HG02884 (cell line): ENCODE results near the gene CLK2.
A peak's percentile ranks its signal among the peaks of the same experiment; 100 is the strongest.
"Not testable (repeated sequence)": the region's sequence is repeated elsewhere in the genome, so short reads cannot be mapped to it uniquely, and the experiment has no call there.

ENCODE experiments used
- ATAC-seq: cut with Tn5 transposase; IDR thresholded peaks from one replicate; pipeline ENCODE4 v1.9.1; 2021; ENCODE audit warnings: mild to moderate bottlenecking, moderate library complexity; ENCODE audit not compliant: unreplicated experiment

CLK2 gene

GRCh38 chr1:155269381-155269780 lies 3.9 kb downstream of the CLK2 start:
- no peak for ATAC-seq

DNA sequence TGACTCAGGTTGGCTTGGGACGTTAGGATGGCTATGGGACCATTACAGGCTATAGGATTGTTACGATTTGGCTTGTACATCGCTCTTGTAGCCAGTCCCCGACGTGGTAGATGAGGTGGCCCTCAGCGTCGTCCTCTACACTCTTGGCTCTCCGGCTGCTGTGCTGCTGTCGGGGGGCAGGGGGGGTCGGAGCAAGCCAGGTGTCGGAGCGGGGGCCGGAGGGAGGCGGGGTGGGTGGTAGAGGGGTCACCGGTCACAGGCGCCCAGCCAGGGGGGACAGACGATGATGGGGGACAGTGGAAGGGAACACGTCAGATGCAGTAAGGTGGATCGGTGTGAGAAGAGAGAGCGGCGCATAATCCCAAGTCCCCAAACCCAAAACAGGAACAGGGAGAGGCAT lies 4.7 kb downstream of the CLK2 start:
- no peak for ATAC-seq

GRCh38 chr1:155267373-155267772 lies 5.9 kb downstream of the CLK2 start:
- no peak for ATAC-seq

- no peak for ATAC-seq
Observed at GRCh38 chr1:155266553-155266952, 6.8 kb downstream of the CLK2 start.

DNA sequence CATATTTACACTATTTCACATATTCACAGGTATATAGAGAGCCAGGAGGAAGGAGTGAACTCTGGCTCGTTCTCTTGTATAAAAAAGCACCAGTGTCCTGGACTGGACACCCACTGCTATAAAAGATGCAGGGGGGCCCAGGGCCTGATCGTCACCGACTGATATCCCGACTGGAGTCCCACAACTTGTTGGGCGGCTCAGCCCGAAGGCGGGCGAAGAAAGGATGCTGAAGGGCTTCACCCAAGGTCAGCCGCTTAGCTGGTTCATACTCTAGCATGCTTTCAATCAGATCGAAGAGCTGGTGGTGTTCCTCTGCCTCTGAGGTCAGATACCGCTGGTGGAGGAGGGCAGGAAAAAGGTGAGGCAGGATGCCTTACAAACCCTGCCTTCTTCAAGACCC lies 10.2 kb downstream of the CLK2 start:
- no peak for ATAC-seq

DNA sequence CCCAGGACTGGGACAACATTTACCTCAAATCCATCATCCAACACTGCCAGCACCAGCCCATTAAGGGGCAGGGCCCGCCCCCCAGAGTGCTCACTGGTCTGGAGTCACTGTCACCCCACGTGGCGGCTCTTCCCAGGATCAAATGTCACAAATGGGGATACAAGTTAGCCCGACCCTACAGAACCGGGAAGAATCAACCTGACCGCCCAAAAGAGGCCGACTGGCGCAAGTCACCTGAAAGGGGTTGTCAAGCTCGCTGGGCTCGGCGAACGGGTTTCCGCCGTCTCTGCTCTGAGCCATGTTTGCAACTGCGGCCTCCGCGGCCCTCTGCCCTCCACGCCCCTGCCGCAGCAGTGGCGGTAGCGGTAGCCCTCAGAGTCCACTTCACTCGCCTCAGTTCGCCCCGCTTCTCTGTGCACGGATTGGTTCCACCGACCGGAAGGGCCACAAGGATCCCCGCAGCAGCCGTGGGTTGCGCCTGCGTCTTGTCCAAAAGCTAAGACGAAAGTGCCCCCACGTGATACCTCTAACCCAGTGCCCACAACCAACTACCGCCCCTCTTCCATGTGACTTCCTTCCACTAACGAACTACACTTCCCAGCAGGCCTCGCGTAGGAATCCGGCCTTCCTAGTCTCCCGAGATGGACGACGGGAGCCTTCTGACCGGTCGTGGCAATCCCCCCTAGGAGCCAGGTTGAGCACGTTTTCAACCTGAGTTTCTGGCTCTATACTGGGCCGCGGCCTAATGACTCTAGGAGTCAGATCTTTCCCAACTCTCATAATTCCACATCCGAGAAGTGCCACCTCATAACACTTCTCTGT lies 11.2 kb downstream of the CLK2 start, which contains the start of gene SCAMP3:
TSS of gene SCAMP3 (minus strand) at position 509 of the 822 bp plus-strand sequence. CDS start at position 300, 209 bp downstream.
- ATAC-seq: peak; percentile 93

- ATAC-seq: no peak
Observed at GRCh38 chr1:155261493-155261851, 11.8 kb downstream of the CLK2 start.

- no peak for ATAC-seq
Observed at GRCh38 chr1:155260276-155260675, 13.0 kb downstream of the CLK2 start.

DNA sequence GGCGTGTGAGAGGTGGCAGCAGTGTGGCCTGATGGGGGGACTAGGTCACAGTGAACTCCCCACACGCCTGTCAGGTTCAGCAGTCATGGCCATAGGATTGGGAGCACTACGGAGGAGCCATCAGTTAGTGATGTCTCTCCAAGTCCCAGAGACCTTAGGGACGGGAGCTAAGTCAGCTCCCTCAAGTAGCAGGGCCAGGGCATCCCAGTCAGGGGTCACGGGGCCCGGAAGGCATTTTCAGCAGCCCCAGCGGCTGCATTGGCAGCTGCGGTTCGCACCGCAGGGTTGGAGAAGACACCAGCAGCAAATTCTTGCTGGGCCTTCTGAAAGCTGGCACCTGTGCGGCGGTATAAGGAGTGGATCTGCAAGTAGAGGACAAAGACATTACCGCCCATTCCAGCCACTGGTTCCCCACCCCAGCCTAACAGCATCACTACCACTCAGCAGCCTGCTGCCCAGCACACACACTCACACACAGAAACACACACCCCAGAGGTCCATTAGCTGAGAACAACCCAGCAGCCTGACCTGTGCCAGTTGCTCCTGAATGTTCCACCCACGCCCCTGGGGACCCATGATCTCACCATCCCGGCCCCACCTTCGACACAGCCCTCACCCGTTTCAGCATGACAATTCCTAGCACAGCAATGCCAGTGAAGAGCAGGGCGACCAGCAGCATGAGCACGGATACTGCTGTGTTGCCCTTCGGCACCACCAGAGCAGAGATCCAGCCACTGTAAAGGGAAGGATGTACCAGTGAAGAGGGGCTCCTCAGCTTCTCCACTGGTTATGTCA lies 17.0 kb downstream of the CLK2 start:
- ATAC-seq: no peak

DNA sequence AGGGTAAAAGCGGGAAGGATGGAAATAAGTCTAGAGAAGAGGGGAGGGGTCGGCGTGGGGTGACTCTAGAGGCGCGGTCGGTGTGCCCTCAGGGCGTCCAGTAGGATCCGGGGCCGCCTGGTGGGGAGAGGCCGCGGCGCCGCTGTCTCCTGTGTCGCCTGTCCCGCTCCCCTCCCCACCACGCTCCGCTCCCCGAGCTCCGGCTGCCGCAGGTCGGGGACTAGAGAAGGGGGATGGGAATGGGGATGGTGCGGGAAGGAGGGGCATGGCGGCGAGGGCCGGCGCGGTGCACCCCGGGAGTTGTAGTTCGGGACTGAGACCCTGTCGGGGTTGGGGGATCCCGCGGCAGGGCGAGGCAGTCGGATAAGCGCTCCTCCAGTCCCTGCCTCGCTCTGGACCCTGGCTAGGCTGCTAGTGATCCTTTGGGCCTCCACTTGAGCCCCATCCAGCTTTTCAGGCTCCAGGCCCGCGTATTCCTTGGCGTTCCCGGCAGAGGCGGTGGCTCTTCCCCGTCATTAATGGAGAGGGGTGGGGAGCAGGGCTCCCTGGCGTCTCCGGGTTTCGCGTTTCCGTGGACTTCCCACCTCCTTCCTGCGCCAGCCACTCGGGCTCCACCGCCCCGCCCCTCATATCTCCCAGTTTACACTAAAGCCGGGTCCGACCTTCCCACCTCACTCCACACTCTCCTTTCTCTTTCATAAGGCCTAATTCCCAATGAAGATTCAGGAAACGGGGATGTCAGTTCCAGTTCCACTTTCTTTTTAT lies 17.9 kb downstream of the CLK2 start, which contains the start of gene ENTREP3:
TSS of gene ENTREP3 (minus strand) at position 241 of the 765 bp plus-strand sequence. CDS start 606 bp downstream, outside the sequence.
- no peak for ATAC-seq

GRCh38 chr1:155254714-155255242 lies 18.5 kb downstream of the CLK2 start:
- ATAC-seq: no peak

DNA sequence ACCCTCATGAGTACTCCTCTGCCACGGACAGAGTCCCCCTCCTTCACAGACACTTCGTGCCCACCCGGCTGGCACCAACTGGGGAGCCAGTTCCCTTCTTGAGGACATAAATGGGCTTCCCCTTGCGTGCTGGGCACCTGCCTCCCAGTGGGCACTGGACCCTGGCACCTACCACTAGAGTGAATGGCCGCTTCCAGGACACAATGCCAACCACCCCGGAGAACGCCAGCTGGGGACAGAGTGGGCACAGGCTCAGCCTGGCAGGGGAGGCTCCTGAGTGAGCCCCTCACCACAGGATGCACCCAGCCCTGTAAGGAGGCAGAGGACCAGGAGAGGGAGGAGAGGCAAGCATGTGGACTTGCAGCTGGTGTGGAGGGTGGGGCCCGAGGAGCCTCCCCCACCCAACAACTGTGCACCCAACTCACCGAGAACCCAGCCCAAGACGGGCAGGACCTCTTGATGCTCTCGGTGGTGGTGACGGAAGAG lies 19.0 kb downstream of the CLK2 start:
- ATAC-seq: no peak

- ATAC-seq: no peak
Observed at GRCh38 chr1:155253797-155254196, 19.5 kb downstream of the CLK2 start.

DNA sequence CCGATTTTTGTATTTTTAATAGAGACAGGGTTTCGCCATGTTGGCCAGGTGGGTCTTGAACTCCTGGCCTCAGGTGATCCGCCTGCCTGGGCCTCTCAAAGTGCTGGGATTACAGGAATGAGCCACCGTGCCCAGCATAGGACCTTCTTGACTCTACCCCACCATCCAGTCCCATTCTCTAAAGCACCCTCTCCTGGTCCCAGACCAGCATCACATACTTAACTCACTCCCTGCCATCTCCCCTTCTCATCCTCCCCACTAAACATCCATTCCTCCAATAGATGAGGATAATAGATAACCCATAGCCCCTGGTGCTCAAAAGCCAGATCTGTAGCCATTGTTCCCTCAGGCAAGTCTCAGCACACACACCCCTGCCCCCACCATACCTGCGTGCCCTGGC lies 20.1 kb downstream of the CLK2 start:
- ATAC-seq: no peak

DNA sequence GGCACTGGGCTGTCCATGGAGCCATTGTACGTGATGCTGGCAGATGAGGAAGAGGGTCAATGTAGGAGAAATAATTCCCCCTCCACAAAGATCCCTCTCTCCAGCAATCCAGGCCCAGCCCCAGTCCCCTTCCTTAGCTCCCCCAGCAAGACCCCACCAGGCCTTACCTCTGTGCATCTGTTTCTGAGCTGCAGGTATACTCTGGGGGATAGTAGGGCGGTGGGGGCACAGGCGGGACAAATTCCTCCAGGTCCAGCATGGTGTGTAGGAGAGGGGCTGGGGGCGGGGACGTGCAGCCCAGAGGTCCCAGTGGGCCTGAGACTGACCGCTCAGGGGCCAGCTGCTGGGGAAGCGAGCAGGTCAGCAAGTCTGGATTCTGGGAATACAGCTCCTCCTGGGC lies 21.7 kb downstream of the CLK2 start:
- ATAC-seq: no peak

- peak; percentile 73 for ATAC-seq
Observed at GRCh38 chr1:155250633-155251449, 22.5 kb downstream of the CLK2 start.

GRCh38 chr1:155250246-155250632 lies 23.1 kb downstream of the CLK2 start:
- peak; percentile 21 for ATAC-seq

DNA sequence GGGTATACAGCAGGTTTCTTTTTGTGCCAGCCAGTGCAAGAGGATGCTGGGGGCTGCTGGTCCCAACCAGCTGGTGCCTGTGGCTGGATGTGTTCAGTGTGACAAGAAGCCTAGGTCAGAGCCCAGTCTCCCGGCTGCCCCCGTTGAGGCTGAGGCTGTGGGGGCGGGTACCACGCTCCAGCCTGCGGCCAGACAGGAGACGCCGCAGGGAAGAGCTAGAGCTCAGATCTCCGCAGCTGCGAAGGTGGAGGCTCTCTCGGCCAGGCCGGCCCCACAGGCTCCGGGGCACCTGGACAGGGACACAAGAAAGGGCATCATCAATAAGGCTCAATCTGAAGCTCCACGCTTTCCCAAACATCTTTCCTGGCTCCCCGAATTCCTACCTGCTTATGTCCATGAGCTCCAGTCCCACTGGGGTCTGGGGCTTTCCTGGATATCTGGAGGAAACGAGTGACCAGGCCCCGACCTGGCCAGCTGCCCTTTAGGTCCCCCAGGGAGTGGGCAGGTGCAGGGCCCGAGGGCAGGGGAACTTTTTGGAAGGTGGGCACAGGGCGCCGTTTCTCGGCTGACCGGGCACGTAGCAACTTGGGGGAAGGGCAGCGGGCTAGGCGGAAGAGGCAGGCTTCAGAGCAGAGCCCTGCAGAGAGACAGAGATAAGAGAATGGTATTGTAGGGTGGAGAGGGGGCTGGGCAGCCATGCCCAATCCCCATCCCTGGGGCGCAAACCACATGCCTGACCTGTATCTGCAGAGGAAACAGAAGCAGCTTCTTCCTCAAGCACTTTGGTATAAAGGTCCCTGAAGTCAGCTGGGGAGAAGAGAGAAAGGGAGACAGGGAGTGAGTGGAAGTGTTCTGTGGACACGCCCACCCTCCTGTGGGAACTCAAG lies 25.4 kb downstream of the CLK2 start:
- no peak for ATAC-seq

DNA sequence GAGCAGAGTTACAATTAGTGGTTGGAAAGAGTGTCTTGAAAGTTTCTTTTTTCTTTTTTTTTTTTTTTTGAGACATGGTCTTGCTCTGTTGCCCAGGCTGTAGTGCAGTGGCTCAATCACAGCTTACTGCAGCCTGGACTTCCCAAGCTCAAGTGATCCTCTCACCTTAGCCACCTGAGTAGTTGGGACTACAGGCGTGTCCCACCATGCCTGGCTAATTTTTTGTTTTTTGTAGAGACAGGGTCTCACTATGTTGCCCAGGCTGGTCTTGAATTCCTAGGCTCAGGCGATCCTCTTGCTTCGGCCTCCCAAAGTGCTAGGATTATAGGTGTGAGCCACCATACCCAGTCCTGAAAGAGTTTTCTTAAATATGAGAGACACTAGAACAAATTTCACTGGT lies 26.5 kb downstream of the CLK2 start:
- ATAC-seq: not testable (repeated sequence)
